Ishikawa (cell line): ENCODE data around the gene PPIC.

Experiments used
- CEBPB ChIP-seq: IDR thresholded peaks from 2 replicates; pipeline ENCODE4 v1.6.1; 2012
- CREB1 ChIP-seq: IDR thresholded peaks from 2 replicates; pipeline ENCODE4 v1.6.1; 2012; ENCODE audit warnings: low read depth
- EGR1 ChIP-seq: IDR thresholded peaks from 2 replicates; pipeline ENCODE4 v1.6.1; 2012
- EP300 ChIP-seq: IDR thresholded peaks from 2 replicates; pipeline ENCODE4 v1.6.1; 2012; ENCODE audit warnings: borderline replicate concordance
- FOXM1 ChIP-seq: IDR thresholded peaks from 2 replicates; pipeline ENCODE4 v1.6.1; 2012; ENCODE audit warnings: low read depth, borderline replicate concordance
- MAX ChIP-seq: IDR thresholded peaks from 2 replicates; pipeline ENCODE4 v1.6.1; 2012
- NFIC ChIP-seq: IDR thresholded peaks from 2 replicates; pipeline ENCODE4 v1.6.1; 2012
- RAD21 ChIP-seq: IDR thresholded peaks from 2 replicates; pipeline ENCODE4 v1.6.1; 2012; ENCODE audit warnings: low read depth
- REST ChIP-seq: IDR thresholded peaks from 2 replicates; pipeline ENCODE4 v1.6.1; 2012; ENCODE audit warnings: low read depth, mild to moderate bottlenecking
- TAF1 ChIP-seq: IDR thresholded peaks from 2 replicates; pipeline ENCODE4 v1.6.1; 2012; ENCODE audit warnings: low read depth, mild to moderate bottlenecking
- TCF12 ChIP-seq: IDR thresholded peaks from 2 replicates; pipeline ENCODE4 v1.6.1; 2012; ENCODE audit warnings: low read depth
- TEAD4 ChIP-seq: IDR thresholded peaks from 2 replicates; pipeline ENCODE4 v1.6.1; 2012
- YY1 ChIP-seq: IDR thresholded peaks from 2 replicates; pipeline ENCODE4 v1.6.1; 2012; ENCODE audit warnings: low read depth
- ZBTB7A ChIP-seq: IDR thresholded peaks from 2 replicates; pipeline ENCODE4 v1.6.1; 2012; ENCODE audit warnings: low read depth
- TF ChIP-seq, protein P1 (sequence below): IDR thresholded peaks from 2 replicates; pipeline ENCODE4 v1.6.1; 2012

The PPIC gene

GRCh38 chr5:122982376-122982775 lies 54.1 kb downstream of the PPIC start:
- TF ChIP-seq YY1: no peak
- no peak for TF ChIP-seq CEBPB
- TF ChIP-seq RAD21: no peak
- no peak for TF ChIP-seq TEAD4
- no peak for TF ChIP-seq NFIC
- TF ChIP-seq ZBTB7A: no peak
- TF ChIP-seq TCF12: no peak
- TF ChIP-seq, protein P1, sequence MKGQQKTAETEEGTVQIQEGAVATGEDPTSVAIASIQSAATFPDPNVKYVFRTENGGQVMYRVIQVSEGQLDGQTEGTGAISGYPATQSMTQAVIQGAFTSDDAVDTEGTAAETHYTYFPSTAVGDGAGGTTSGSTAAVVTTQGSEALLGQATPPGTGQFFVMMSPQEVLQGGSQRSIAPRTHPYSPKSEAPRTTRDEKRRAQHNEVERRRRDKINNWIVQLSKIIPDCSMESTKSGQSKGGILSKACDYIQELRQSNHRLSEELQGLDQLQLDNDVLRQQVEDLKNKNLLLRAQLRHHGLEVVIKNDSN: no peak
- no peak for TF ChIP-seq TAF1
- TF ChIP-seq MAX: no peak
- TF ChIP-seq EP300: no peak
- no peak for TF ChIP-seq EGR1
- no peak for TF ChIP-seq REST
- no peak for TF ChIP-seq CREB1

- TF ChIP-seq EP300: no peak
- TF ChIP-seq, protein P1: no peak
- no peak for TF ChIP-seq CREB1
- TF ChIP-seq REST: no peak
- TF ChIP-seq YY1: no peak
- no peak for TF ChIP-seq RAD21
- TF ChIP-seq CEBPB: no peak
- TF ChIP-seq TEAD4: no peak
- no peak for TF ChIP-seq MAX
- no peak for TF ChIP-seq TAF1
- no peak for TF ChIP-seq NFIC
- no peak for TF ChIP-seq TCF12
These were observed 54.7 kb downstream of the PPIC start for GRCh38 chr5:122981846-122982245.

- TF ChIP-seq ZBTB7A (no peak), FOXM1 (no peak), CEBPB (no peak), TAF1 (no peak), EGR1 (no peak), TCF12 (no peak), RAD21 (no peak), REST (no peak), EP300 (no peak), MAX (no peak), TEAD4 (no peak), YY1 (no peak), CREB1 (no peak), NFIC (no peak)
- TF ChIP-seq, protein P1: no peak
These were observed 57.8 kb downstream of the PPIC start for GRCh38 chr5:122978644-122979297.

GRCh38 chr5:122978068-122978467 lies 58.5 kb downstream of the PPIC start:
- no peak for TF ChIP-seq CEBPB
- no peak for TF ChIP-seq MAX
- TF ChIP-seq, protein P1: no peak
- no peak for TF ChIP-seq FOXM1
- TF ChIP-seq CREB1: no peak
- no peak for TF ChIP-seq TEAD4
- no peak for TF ChIP-seq EP300
- no peak for TF ChIP-seq NFIC
- TF ChIP-seq RAD21: no peak
- TF ChIP-seq TCF12: no peak
- TF ChIP-seq REST: no peak
- no peak for TF ChIP-seq EGR1
- no peak for TF ChIP-seq ZBTB7A
- no peak for TF ChIP-seq TAF1
